Hair follicular keratinocyte (primary cell): Measurements from ENCODE around the gene MANSC1. TPM values are rescaled to one million over a fixed set of nuclear protein-coding genes. Genes with fewer than 3 reads are reported as not detected.

Experiments
- total RNA-seq: library from RNA; depleted of rRNA; stranded (reverse); fragments of >200 nt; gene quantifications from 2 replicates; pipeline ENCODE4 v1.2.3, GENCODE V29; 2015

MANSC1 gene
- total RNA-seq: 4.6 and 5.2 TPM in 2 replicates

DNA sequence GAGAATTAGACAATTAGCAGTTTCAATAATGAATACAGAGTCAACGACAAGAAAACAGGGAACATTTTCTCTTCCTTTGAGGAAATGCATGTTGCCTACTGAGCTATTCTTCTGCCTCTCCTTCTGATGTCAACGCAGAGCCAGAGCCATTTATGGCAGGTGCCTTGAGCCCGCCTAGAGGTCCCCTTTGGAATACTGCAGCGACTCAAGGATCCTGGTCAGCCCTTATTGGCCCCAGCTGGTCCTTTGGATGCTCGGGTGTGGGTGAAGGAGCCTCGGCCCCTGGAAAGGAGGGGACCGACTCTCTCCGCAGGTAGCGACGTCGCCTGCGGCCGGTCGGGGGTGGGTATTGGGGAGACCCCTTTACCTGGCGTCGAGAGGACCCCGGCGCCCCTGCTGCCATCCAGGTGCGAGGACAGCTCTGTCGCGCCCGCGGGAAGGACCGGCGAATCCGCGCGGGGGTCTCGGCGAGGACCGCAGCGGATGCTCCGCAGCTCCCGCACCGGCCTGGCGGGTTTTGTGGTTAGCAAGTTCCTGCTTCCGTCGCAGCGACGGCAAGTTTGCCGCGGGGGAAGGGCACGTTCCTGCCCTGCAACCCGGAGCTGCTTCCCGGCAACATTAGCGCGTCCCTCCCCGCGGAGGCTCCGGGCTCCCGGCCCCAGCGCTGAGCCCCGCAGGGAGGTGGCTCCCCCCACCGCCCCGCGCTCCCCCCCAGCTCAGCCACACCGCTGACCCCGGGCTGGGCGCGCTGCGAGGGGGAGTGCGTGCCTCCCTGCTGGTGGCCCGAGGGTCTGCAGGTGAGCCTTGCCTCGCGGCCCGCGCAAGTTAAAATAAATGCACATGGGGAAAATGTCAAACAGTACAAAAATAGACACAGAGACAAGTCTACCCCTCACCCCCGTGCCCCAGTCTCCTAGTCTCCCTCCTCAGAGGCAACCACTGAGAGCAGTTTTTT is at the start of gene MANSC1:
MANSC1 (minus strand) TSS at position 532 of the 955 bp plus-strand sequence. CDS start 6,928 bp downstream, outside the sequence.

DNA sequence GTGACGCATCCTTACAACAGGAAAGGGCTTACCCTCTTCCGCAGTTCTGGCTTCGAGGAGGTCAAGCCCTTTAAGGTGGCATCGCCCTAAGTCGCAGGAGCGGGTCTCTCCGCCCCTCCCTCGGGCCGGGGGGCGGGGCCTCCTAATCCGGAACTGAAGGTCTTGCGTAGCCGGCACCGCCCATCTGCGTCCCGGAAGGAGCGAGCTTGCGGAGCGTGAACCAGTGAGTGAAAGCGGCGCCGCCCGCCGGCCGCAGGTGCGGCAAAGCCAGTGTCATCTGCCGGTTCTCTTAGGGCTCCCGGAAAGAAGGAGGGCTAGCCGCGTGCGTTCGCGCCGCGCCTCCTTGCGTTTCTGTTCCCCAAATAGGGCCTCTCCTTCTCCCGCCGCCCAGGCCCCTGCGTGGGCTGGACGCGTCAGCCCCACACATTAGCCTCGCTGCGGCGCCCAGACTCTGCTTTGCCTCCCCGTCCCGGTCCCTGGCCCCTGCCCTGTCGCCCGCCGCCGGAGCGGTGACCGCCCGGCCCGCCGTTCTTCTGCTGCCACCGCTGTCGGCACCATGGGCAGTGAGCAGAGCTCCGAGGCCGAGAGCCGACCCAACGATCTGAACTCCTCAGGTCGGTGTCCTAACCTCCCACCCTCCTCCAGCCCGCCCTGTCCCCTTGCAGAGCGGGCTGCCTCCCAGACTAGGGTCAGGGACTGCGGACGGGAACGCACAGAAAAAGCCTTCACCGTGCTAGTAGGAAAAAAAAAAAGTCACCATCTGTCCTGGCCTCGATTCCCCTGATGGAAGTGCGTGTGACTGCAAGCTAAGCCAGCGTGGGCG is 7.1 kb upstream of the MANSC1 start, which contains the start of gene BORCS5:
BORCS5 (plus strand) TSS at position 183 of the 823 bp plus-strand sequence; CDS start at position 557, 374 bp downstream.

Other genes with a start within 250 kb of the MANSC1 start
- gene LRP6, start 83.2 kb downstream of the MANSC1 start, total RNA-seq: 7.4 TPM in 2 replicates
- gene BORCS5, start 6.8 kb upstream of the MANSC1 start, total RNA-seq: 13.5 and 16.3 TPM in 2 replicates
- gene DUSP16, start 212.6 kb upstream of the MANSC1 start, total RNA-seq: 13.2 and 25.7 TPM in 2 replicates